ENCODE data around the gene DIDO1.

GRCh38 chr20:62935968-62936585, 9.8 kb upstream of the DIDO1 start:
- TF ChIP-seq EZH2 (IDR thresholded peaks at IDR 0.05; ENCODE audit: borderline replicate concordance, low read length) (no peak), CTCF (conservative IDR thresholded peaks at IDR 0.05 in 1 of 2, IDR thresholded peaks at IDR 0.05 in 1 of 2; ENCODE audit: extremely low read depth in 1 of 2, insufficient read depth in 1 of 2, low read depth in 1 of 2, low read length in 2 of 2) (no peak)

Data from mammary epithelial cell (primary cell).